T-helper 2 cell treated with Interferon-gamma antibody and Interleukin-4, amounts not matched to agents 5 μg/mL and 100 μg/mL, for 36 hours (primary cell): Measurements from ENCODE around the gene CCDC134.

Experiments
- DNase-seq: peaks from one replicate; pipeline ENCODE4 v3.0.0; 2021; ENCODE audit warnings: low spot score
- H3K27ac Mint-ChIP-seq: one replicate; pipeline ENCODE4 v1.8.0; 2021; ENCODE audit warnings: mild to moderate bottlenecking, mixed read lengths
- H3K27me3 Mint-ChIP-seq: one replicate; pipeline ENCODE4 v1.8.0; 2021; ENCODE audit warnings: low read depth, mixed read lengths
- H3K36me3 Mint-ChIP-seq: one replicate; pipeline ENCODE4 v1.8.0; 2021; ENCODE audit warnings: low read depth, mixed read lengths
- H3K4me1 Mint-ChIP-seq: one replicate; pipeline ENCODE4 v1.8.0; 2021; ENCODE audit warnings: low read depth, mixed read lengths
- H3K4me3 Mint-ChIP-seq: one replicate; pipeline ENCODE4 v1.8.0; 2022; ENCODE audit warnings: mild to moderate bottlenecking, moderate library complexity, mixed read lengths
- H3K9me3 Mint-ChIP-seq: one replicate; pipeline ENCODE4 v1.8.0; 2021; ENCODE audit warnings: mixed read lengths

The CCDC134 gene

GRCh38 chr22:41776381-41776780 is 24.1 kb upstream of the CCDC134 start:
- Mint-ChIP-seq H3K27ac (no peak overlapping the region), H3K9me3 (no peaks in the 10 kb centered on the region), H3K27me3 (no peaks in the 10 kb centered on the region), H3K4me3 (no peak overlapping the region), H3K4me1 (peaks cover 15% of the 10 kb centered on the region), H3K36me3 (no peaks in the 10 kb centered on the region)
- no peak for DNase-seq

- H3K4me1 Mint-ChIP-seq, result peaks cover 24% of the 10 kb centered on the region
- no peak overlapping the region for H3K27ac Mint-ChIP-seq
- no peaks in the 10 kb centered on the region for H3K27me3 Mint-ChIP-seq
- H3K9me3 Mint-ChIP-seq, result no peaks in the 10 kb centered on the region
- no peaks in the 10 kb centered on the region for H3K36me3 Mint-ChIP-seq
- H3K4me3 Mint-ChIP-seq, result no peak overlapping the region
- DNase-seq, result no peak
Measured at GRCh38 chr22:41777749-41778425, 22.6 kb upstream of the CCDC134 start.

- Mint-ChIP-seq H3K27ac (peak overlapping the region; percentile 97), H3K27me3 (no peaks in the 10 kb centered on the region), H3K4me3 (peak overlapping the region; percentile 64), H3K36me3 (peaks cover 4% of the 10 kb centered on the region), H3K9me3 (no peaks in the 10 kb centered on the region), H3K4me1 (peaks cover 30% of the 10 kb centered on the region)
- DNase-seq, result no peak
Measured at GRCh38 chr22:41779929-41780505, 20.5 kb upstream of the CCDC134 start.

- Mint-ChIP-seq H3K36me3 (peaks cover 6% of the 10 kb centered on the region), H3K9me3 (no peaks in the 10 kb centered on the region), H3K27ac (peak overlapping the region; percentile 97), H3K4me3 (peak overlapping the region; percentile 90), H3K4me1 (peaks cover 30% of the 10 kb centered on the region), H3K27me3 (no peaks in the 10 kb centered on the region)
- peak; percentile 92 for DNase-seq
Measured at GRCh38 chr22:41780746-41781505, 19.6 kb upstream of the CCDC134 start.

- Mint-ChIP-seq H3K4me1 (peaks cover 32% of the 10 kb centered on the region), H3K27ac (peak overlapping the region; percentile 97), H3K36me3 (peaks cover 8% of the 10 kb centered on the region), H3K27me3 (no peaks in the 10 kb centered on the region), H3K9me3 (no peaks in the 10 kb centered on the region), H3K4me3 (peak overlapping the region; percentile 90)
- DNase-seq, result no peak
Measured at GRCh38 chr22:41781507-41781906, 19.0 kb upstream of the CCDC134 start.

- H3K27ac Mint-ChIP-seq, result peak overlapping the region; percentile 97
- peaks cover 12% of the 10 kb centered on the region for H3K36me3 Mint-ChIP-seq
- peak overlapping the region; percentile 90 for H3K4me3 Mint-ChIP-seq
- H3K4me1 Mint-ChIP-seq, result peaks cover 37% of the 10 kb centered on the region
- peak; percentile 29 for DNase-seq
- no peaks in the 10 kb centered on the region for H3K27me3 Mint-ChIP-seq
- H3K9me3 Mint-ChIP-seq, result no peaks in the 10 kb centered on the region
Measured at GRCh38 chr22:41782316-41782715, 18.2 kb upstream of the CCDC134 start.

GRCh38 chr22:41782751-41783150 is 17.7 kb upstream of the CCDC134 start:
- H3K36me3 Mint-ChIP-seq, result peaks cover 12% of the 10 kb centered on the region
- H3K27ac Mint-ChIP-seq, result peak overlapping the region; percentile 97
- H3K27me3 Mint-ChIP-seq, result no peaks in the 10 kb centered on the region
- no peaks in the 10 kb centered on the region for H3K9me3 Mint-ChIP-seq
- peak overlapping the region; percentile 90 for H3K4me3 Mint-ChIP-seq
- H3K4me1 Mint-ChIP-seq, result peaks cover 36% of the 10 kb centered on the region
- DNase-seq, result no peak

GRCh38 chr22:41787331-41787730 is 13.1 kb upstream of the CCDC134 start:
- H3K36me3 Mint-ChIP-seq, result peaks cover 31% of the 10 kb centered on the region
- no peaks in the 10 kb centered on the region for H3K27me3 Mint-ChIP-seq
- H3K4me1 Mint-ChIP-seq, result peaks cover 21% of the 10 kb centered on the region
- no peak overlapping the region for H3K4me3 Mint-ChIP-seq
- no peaks in the 10 kb centered on the region for H3K9me3 Mint-ChIP-seq
- DNase-seq, result no peak
- no peak overlapping the region for H3K27ac Mint-ChIP-seq

GRCh38 chr22:41793871-41794270 is 6.6 kb upstream of the CCDC134 start:
- H3K27ac Mint-ChIP-seq, result no peak overlapping the region
- no peaks in the 10 kb centered on the region for H3K27me3 Mint-ChIP-seq
- H3K9me3 Mint-ChIP-seq, result no peaks in the 10 kb centered on the region
- H3K4me1 Mint-ChIP-seq, result peaks cover 3% of the 10 kb centered on the region
- DNase-seq, result no peak
- no peak overlapping the region for H3K4me3 Mint-ChIP-seq
- peaks cover 42% of the 10 kb centered on the region for H3K36me3 Mint-ChIP-seq

- no peak for DNase-seq
- H3K4me1 Mint-ChIP-seq, result peaks cover 22% of the 10 kb centered on the region
- H3K27me3 Mint-ChIP-seq, result no peaks in the 10 kb centered on the region
- peak overlapping the region; percentile 77 for H3K27ac Mint-ChIP-seq
- no peak overlapping the region for H3K4me3 Mint-ChIP-seq
- peaks cover 21% of the 10 kb centered on the region for H3K36me3 Mint-ChIP-seq
- H3K9me3 Mint-ChIP-seq, result no peaks in the 10 kb centered on the region
Measured at GRCh38 chr22:41798736-41799135, 1.7 kb upstream of the CCDC134 start.

GRCh38 chr22:41799486-41800347 is 762 bp upstream of the CCDC134 start:
- H3K4me1 Mint-ChIP-seq, result peaks cover 29% of the 10 kb centered on the region
- peak overlapping the region; percentile 98 for H3K27ac Mint-ChIP-seq
- peak overlapping the region; percentile 91 for H3K4me3 Mint-ChIP-seq
- DNase-seq, result peak; percentile 23
- H3K36me3 Mint-ChIP-seq, result peaks cover 17% of the 10 kb centered on the region
- H3K9me3 Mint-ChIP-seq, result no peaks in the 10 kb centered on the region
- H3K27me3 Mint-ChIP-seq, result no peaks in the 10 kb centered on the region

GRCh38 chr22:41801147-41801819 is 804 bp downstream of the CCDC134 start:
- Mint-ChIP-seq H3K36me3 (peaks cover 12% of the 10 kb centered on the region), H3K27me3 (no peaks in the 10 kb centered on the region), H3K27ac (peak overlapping the region; percentile 98), H3K4me3 (peak overlapping the region; percentile 91), H3K9me3 (no peaks in the 10 kb centered on the region), H3K4me1 (peaks cover 33% of the 10 kb centered on the region)
- no peak for DNase-seq

- H3K27ac Mint-ChIP-seq, result peak overlapping the region; percentile 98
- no peak for DNase-seq
- H3K4me3 Mint-ChIP-seq, result peak overlapping the region; percentile 91
- no peaks in the 10 kb centered on the region for H3K9me3 Mint-ChIP-seq
- H3K4me1 Mint-ChIP-seq, result peaks cover 33% of the 10 kb centered on the region
- no peaks in the 10 kb centered on the region for H3K27me3 Mint-ChIP-seq
- peaks cover 12% of the 10 kb centered on the region for H3K36me3 Mint-ChIP-seq
Measured at GRCh38 chr22:41801886-41802285, 1.4 kb downstream of the CCDC134 start.
